Body of pancreas (tissue), 4 donors: Measurements from ENCODE around the gene CABP1.

ENCODE experiments used
- POLR2A ChIP-seq, 3 donors: fragments of 450-650 bp; IDR thresholded peaks; one replicate each; pipeline ENCODE4 v1.6.1; 2016; ENCODE audit warnings: antibody characterized with exemption in 3 of 3, mild to moderate bottlenecking in 2 of 3
- TF ChIP-seq, protein P1 (sequence below), 7 experiments: fragments of 450-650 bp in 4 of 7; fragments of 200-600 bp in 3 of 7; sonication (generic) in 3 of 7; IDR thresholded peaks; one replicate each; pipeline ENCODE4 v1.5.1; 2016 to 2019; ENCODE audit warnings: antibody characterized with exemption in 7 of 7

DNA sequence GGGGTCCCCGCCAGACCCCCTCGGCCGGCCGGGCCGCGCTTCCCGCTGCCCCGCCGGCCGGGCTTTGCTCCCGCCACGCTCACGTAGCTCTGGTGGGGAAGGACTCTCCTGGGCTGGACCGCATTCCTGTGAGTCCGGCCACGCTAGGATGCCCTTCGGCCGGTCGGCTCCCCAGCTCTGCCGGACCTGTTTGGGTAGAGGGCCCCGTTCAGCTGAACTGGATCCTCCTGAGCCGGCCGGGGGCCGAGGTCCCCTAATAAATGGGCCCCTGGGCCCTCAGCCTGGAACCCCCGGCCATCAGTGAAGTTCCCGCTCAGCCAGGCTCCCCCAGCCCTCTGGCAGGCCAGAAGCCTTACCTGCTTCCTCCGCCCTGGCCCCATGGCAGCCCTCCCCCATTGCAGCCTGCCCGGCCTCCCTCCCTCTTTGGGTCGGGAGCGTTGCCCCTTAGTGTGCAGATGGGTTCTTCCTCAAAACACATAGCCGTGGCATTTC lies 70.4 kb downstream of the CABP1 start:
- TF ChIP-seq, protein P1, sequence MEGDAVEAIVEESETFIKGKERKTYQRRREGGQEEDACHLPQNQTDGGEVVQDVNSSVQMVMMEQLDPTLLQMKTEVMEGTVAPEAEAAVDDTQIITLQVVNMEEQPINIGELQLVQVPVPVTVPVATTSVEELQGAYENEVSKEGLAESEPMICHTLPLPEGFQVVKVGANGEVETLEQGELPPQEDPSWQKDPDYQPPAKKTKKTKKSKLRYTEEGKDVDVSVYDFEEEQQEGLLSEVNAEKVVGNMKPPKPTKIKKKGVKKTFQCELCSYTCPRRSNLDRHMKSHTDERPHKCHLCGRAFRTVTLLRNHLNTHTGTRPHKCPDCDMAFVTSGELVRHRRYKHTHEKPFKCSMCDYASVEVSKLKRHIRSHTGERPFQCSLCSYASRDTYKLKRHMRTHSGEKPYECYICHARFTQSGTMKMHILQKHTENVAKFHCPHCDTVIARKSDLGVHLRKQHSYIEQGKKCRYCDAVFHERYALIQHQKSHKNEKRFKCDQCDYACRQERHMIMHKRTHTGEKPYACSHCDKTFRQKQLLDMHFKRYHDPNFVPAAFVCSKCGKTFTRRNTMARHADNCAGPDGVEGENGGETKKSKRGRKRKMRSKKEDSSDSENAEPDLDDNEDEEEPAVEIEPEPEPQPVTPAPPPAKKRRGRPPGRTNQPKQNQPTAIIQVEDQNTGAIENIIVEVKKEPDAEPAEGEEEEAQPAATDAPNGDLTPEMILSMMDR (IDR thresholded peaks at IDR 0.05) = no peak
- TF ChIP-seq POLR2A (IDR thresholded peaks at IDR 0.05) = no peak
